ENCODE measurements around the gene MAGEA8. TPM values are rescaled to one million over a fixed set of nuclear protein-coding genes. Genes with fewer than 3 reads are reported as not detected.
"Not testable (repeated sequence)": the region's sequence is repeated elsewhere in the genome, so short reads cannot be mapped to it uniquely, and the experiment has no call there.

The MAGEA8 gene
- total and polyA plus RNA-seq, 2 donors (not counting 1 experiment from before 2014, with no cell fraction given): not detected

DNA sequence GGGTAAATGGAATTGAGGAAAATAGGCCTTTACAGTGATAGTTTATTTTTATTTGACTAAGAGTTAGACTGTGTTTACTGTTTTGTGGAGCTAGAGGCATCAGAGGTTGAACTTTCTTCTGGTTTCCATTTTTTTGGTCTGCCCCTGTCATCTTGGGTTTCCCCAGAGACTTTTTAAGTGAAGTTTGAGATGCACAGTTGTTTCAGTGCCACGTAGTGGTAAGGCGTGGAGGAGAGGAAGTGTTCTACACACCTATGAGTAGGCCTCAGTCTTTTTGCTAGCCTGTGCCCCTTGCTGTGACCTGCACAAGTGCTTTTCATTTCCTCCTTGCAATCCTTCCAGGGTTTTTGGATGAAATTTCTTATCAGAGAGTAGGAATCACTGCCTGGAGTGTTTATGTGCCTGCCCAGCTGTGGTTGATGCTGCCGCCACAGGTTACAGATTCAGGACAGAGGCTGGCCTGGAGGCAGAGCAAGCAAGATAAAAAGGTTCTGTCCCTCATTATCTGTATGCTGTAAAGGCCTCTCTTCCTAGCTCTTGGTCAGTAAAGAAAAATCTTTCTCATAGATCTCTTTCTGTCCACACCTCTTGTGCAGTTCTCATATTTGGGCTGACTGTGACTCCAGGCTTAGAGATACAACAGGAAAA is 35.9 kb downstream of the MAGEA8 start:
- TF ChIP-seq, protein P1, sequence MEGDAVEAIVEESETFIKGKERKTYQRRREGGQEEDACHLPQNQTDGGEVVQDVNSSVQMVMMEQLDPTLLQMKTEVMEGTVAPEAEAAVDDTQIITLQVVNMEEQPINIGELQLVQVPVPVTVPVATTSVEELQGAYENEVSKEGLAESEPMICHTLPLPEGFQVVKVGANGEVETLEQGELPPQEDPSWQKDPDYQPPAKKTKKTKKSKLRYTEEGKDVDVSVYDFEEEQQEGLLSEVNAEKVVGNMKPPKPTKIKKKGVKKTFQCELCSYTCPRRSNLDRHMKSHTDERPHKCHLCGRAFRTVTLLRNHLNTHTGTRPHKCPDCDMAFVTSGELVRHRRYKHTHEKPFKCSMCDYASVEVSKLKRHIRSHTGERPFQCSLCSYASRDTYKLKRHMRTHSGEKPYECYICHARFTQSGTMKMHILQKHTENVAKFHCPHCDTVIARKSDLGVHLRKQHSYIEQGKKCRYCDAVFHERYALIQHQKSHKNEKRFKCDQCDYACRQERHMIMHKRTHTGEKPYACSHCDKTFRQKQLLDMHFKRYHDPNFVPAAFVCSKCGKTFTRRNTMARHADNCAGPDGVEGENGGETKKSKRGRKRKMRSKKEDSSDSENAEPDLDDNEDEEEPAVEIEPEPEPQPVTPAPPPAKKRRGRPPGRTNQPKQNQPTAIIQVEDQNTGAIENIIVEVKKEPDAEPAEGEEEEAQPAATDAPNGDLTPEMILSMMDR (IDR thresholded peaks at IDR 0.05): no peak
- no peak for TF ChIP-seq EZH2 (IDR thresholded peaks at IDR 0.05; ENCODE audit: borderline replicate concordance, insufficient read depth, low read depth, low read length, poor library complexity, severe bottlenecking)
- H4K20me1 ChIP-seq (ENCODE audit: control insufficient read depth, insufficient read depth, low read length, poor library complexity, severe bottlenecking): no peaks in the 10 kb centered on the region
- no peaks in the 10 kb centered on the region for H3K27me3 ChIP-seq (replicated peaks in 1 of 4; ENCODE audit: control extremely low read depth in 1 of 4, control insufficient read depth in 3 of 4, insufficient read depth in 4 of 4, low read length in 3 of 4)
- H3K4me3 ChIP-seq (ENCODE audit: control extremely low read depth in 1 of 5, extremely low read depth in 1 of 5, insufficient read depth in 1 of 5, low read depth in 2 of 5, low read length in 4 of 5): no peak overlapping the region
- POLR2A ChIA-PET: no interaction called here
- H3K27ac Mint-ChIP-seq: no peak overlapping the region
- H3K9me3 ChIP-seq (ENCODE audit: control extremely low read depth in 1 of 3, control insufficient read depth in 2 of 3, insufficient read depth in 1 of 3, low read length in 2 of 3): no peaks in the 10 kb centered on the region
- H3K4me1 Mint-ChIP-seq: peaks cover 3% of the 10 kb centered on the region
- WGBS (ENCODE audit: insufficient coverage): no CpG with 5 or more reads among the region's 3 CpGs
- no peaks in the 10 kb centered on the region for H3K4me1 ChIP-seq (ENCODE audit: control insufficient read depth in 2 of 2, insufficient read depth in 2 of 2, low read length in 2 of 2)
- H3K79me2 ChIP-seq (ENCODE audit: control insufficient read depth, insufficient read depth, low read length): no peaks in the 10 kb centered on the region
- H3K4me3 Mint-ChIP-seq: no peak overlapping the region
- no peak overlapping the region for H3K9ac ChIP-seq (ENCODE audit: low read length)
- no peak overlapping the region for H3K27ac ChIP-seq (ENCODE audit: low read length in 2 of 2)
- peak; percentile 16 for DNase-seq
- no peak overlapping the region for H3K4me2 ChIP-seq (replicated peaks; ENCODE audit: low read depth, low read length, poor library complexity, severe bottlenecking)
- CTCF ChIA-PET: no interaction called here
- ATAC-seq (ENCODE audit: low read depth): peak; percentile 45
- no peak overlapping the region for H2AFZ ChIP-seq (ENCODE audit: insufficient read depth, low read depth, low read length, poor library complexity, severe bottlenecking)
- no peaks in the 10 kb centered on the region for H3K36me3 ChIP-seq (replicated peaks in 1 of 2; ENCODE audit: control extremely low read depth in 1 of 2, control insufficient read depth in 1 of 2, extremely low read depth in 1 of 2, insufficient read depth in 2 of 2, low read length in 1 of 2)
- intact Hi-C loops (cut with micrococcal nuclease): no loop called here
- no peaks in the 10 kb centered on the region for H3K9me3 Mint-ChIP-seq (ENCODE audit: insufficient read depth)
- no peaks in the 10 kb centered on the region for H3K27me3 Mint-ChIP-seq

DNA sequence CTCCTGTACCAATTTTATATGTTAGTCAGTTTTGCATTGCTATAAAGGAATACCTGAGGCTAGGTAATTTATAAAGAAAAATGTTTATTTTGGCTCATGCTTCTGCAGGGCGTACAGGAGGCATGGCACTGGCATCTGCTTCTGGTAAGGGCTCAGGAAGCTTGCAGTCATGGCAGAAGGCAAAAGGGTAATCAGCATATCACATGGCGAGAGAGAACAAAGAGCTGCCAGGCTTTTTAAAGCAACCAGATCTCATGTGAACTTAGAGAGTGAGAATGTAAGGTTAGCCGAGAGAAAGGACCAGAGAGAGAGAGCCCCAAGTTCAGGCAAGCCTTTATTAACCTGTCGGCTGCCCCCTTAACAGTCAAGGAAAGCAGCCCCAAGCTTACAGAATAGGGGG is 42.9 kb downstream of the MAGEA8 start:
- ATAC-seq (ENCODE audit: low read depth); H3K27me3 Mint-ChIP-seq; H4K20me1 ChIP-seq (ENCODE audit: control insufficient read depth, insufficient read depth, low read length, poor library complexity, severe bottlenecking); H3K27me3 ChIP-seq (replicated peaks in 1 of 4; ENCODE audit: control extremely low read depth in 1 of 4, control insufficient read depth in 3 of 4, insufficient read depth in 4 of 4, low read length in 3 of 4); H3K36me3 ChIP-seq (replicated peaks in 1 of 2; ENCODE audit: control extremely low read depth in 1 of 2, control insufficient read depth in 1 of 2, extremely low read depth in 1 of 2, insufficient read depth in 2 of 2, low read length in 1 of 2); intact Hi-C loops (cut with micrococcal nuclease); H3K4me3 Mint-ChIP-seq; H2AFZ ChIP-seq (ENCODE audit: insufficient read depth, low read depth, low read length, poor library complexity, severe bottlenecking); H3K27ac ChIP-seq (ENCODE audit: low read length in 2 of 2); H3K27ac Mint-ChIP-seq; H3K4me3 ChIP-seq (ENCODE audit: control extremely low read depth in 1 of 5, extremely low read depth in 1 of 5, insufficient read depth in 1 of 5, low read depth in 2 of 5, low read length in 4 of 5); H3K79me2 ChIP-seq (ENCODE audit: control insufficient read depth, insufficient read depth, low read length); H3K9me3 ChIP-seq (ENCODE audit: control extremely low read depth in 1 of 3, control insufficient read depth in 2 of 3, insufficient read depth in 1 of 3, low read length in 2 of 3); CTCF ChIA-PET; DNase-seq; H3K9me3 Mint-ChIP-seq (ENCODE audit: insufficient read depth); H3K4me1 ChIP-seq (ENCODE audit: control insufficient read depth in 2 of 2, insufficient read depth in 2 of 2, low read length in 2 of 2); H3K4me2 ChIP-seq (replicated peaks; ENCODE audit: low read depth, low read length, poor library complexity, severe bottlenecking); POLR2A ChIA-PET; H3K9ac ChIP-seq (ENCODE audit: low read length); H3K4me1 Mint-ChIP-seq: not testable (repeated sequence)
- WGBS (ENCODE audit: insufficient coverage): no CpG with 5 or more reads among the region's 4 CpGs

DNA sequence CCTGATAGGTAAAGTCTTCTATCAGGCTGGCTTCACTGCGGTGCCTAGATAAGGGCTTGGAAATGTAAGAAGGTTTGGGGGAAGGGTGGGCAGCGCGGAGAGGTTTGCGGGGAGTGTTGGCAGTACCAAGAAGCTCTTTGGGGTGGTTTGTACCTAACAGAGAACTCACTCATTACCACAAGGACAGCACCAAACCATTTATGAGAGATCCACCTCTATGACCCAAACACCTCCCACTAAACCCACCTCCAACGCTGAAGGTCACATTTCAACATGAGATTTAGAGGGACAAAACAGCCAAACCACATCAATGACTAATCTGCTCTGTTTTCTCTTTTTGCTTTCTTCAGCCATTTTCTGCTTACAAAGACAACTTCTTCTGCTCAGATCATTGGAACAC is 43.5 kb downstream of the MAGEA8 start:
- H3K36me3 ChIP-seq (replicated peaks in 1 of 2; ENCODE audit: control extremely low read depth in 1 of 2, control insufficient read depth in 1 of 2, extremely low read depth in 1 of 2, insufficient read depth in 2 of 2, low read length in 1 of 2): not testable (repeated sequence)

More for the DNA sequence above, 43.5 kb downstream of the MAGEA8 start:
- H3K9me3 ChIP-seq (ENCODE audit: control extremely low read depth in 1 of 3, control insufficient read depth in 2 of 3, insufficient read depth in 1 of 3, low read length in 2 of 3); POLR2A ChIA-PET; H3K9ac ChIP-seq (ENCODE audit: low read length); H3K27ac Mint-ChIP-seq; H3K4me2 ChIP-seq (replicated peaks; ENCODE audit: low read depth, low read length, poor library complexity, severe bottlenecking); DNase-seq; H3K4me3 ChIP-seq (ENCODE audit: control extremely low read depth in 1 of 5, extremely low read depth in 1 of 5, insufficient read depth in 1 of 5, low read depth in 2 of 5, low read length in 4 of 5); intact Hi-C loops (cut with micrococcal nuclease); H3K79me2 ChIP-seq (ENCODE audit: control insufficient read depth, insufficient read depth, low read length); H4K20me1 ChIP-seq (ENCODE audit: control insufficient read depth, insufficient read depth, low read length, poor library complexity, severe bottlenecking); H3K27me3 Mint-ChIP-seq; H3K4me1 Mint-ChIP-seq; ATAC-seq (ENCODE audit: low read depth); H3K27ac ChIP-seq (ENCODE audit: low read length in 2 of 2); H2AFZ ChIP-seq (ENCODE audit: insufficient read depth, low read depth, low read length, poor library complexity, severe bottlenecking); H3K27me3 ChIP-seq (replicated peaks in 1 of 4; ENCODE audit: control extremely low read depth in 1 of 4, control insufficient read depth in 3 of 4, insufficient read depth in 4 of 4, low read length in 3 of 4); H3K4me3 Mint-ChIP-seq; H3K9me3 Mint-ChIP-seq (ENCODE audit: insufficient read depth); CTCF ChIA-PET; H3K4me1 ChIP-seq (ENCODE audit: control insufficient read depth in 2 of 2, insufficient read depth in 2 of 2, low read length in 2 of 2): not testable (repeated sequence)
- WGBS (ENCODE audit: insufficient coverage): no CpG with 5 or more reads among the region's 5 CpGs
